Muscle layer of duodenum (tissue), 2 donors: ENCODE data around the gene SCD5.

ENCODE experiments used
- H3K27ac ChIP-seq: one replicate; pipeline ENCODE4 v1.7.0; 2013; ENCODE audit warnings: mild to moderate bottlenecking, low read length
- H3K27me3 ChIP-seq: one replicate; pipeline ENCODE4 v1.7.0; 2013; ENCODE audit warnings: low read depth, mild to moderate bottlenecking, control low read depth, low read length
- H3K36me3 ChIP-seq, 2 donors: one replicate each; pipeline ENCODE4 v1.7.0; 2013; ENCODE audit warnings: low read length in 2 of 2, control low read depth in 1 of 2, mild to moderate bottlenecking in 1 of 2; ENCODE audit not compliant: insufficient read depth in 2 of 2, control insufficient read depth in 1 of 2
- H3K4me1 ChIP-seq, 2 donors: one replicate each; pipeline ENCODE4 v1.7.0; 2013; ENCODE audit warnings: low read length in 2 of 2, mild to moderate bottlenecking in 2 of 2, control low read depth in 1 of 2, moderate library complexity in 1 of 2; ENCODE audit not compliant: insufficient read depth in 2 of 2, control insufficient read depth in 1 of 2
- H3K4me3 ChIP-seq, 2 donors: one replicate each; pipeline ENCODE4 v1.7.0; 2013; ENCODE audit warnings: low read length in 2 of 2, low read depth in 1 of 2, mild to moderate bottlenecking in 1 of 2
- H3K9me3 ChIP-seq, 2 donors: one replicate each; pipeline ENCODE4 v1.7.0; 2013; ENCODE audit warnings: low read length in 2 of 2, control low read depth in 1 of 2, mild to moderate bottlenecking in 1 of 2; ENCODE audit not compliant: control insufficient read depth in 1 of 2
- donor health status: healthy.

SCD5 gene

GRCh38 chr4:82811838-82812341 is 13.3 kb upstream of the SCD5 start:
- Histone ChIP-seq H3K36me3 (no peaks in the 10 kb centered on the region), H3K4me3 (no peak overlapping the region), H3K9me3 (no peaks in the 10 kb centered on the region), H3K27ac (no peak overlapping the region), H3K4me1 (peaks cover 0 to 5% of the 10 kb centered on the region in 2 donors), H3K27me3 (no peaks in the 10 kb centered on the region)

GRCh38 chr4:82811392-82811791 is 12.8 kb upstream of the SCD5 start:
- no peaks in the 10 kb centered on the region for H3K9me3 ChIP-seq
- no peaks in the 10 kb centered on the region for H3K27me3 ChIP-seq
- peaks cover 0 to 5% of the 10 kb centered on the region in 2 donors for H3K4me1 ChIP-seq
- H3K4me3 ChIP-seq, result no peak overlapping the region
- no peaks in the 10 kb centered on the region for H3K36me3 ChIP-seq
- H3K27ac ChIP-seq, result no peak overlapping the region

- Histone ChIP-seq H3K36me3 (no peaks in the 10 kb centered on the region), H3K4me1 (peaks cover 0 to 5% of the 10 kb centered on the region in 2 donors), H3K4me3 (no peak overlapping the region), H3K27me3 (no peaks in the 10 kb centered on the region), H3K9me3 (no peaks in the 10 kb centered on the region), H3K27ac (no peak overlapping the region)
Measured at GRCh38 chr4:82810176-82810575, 11.6 kb upstream of the SCD5 start.

- no peaks in the 10 kb centered on the region for H3K36me3 ChIP-seq
- H3K4me3 ChIP-seq, result no peak overlapping the region
- H3K9me3 ChIP-seq, result no peaks in the 10 kb centered on the region
- H3K27me3 ChIP-seq, result no peaks in the 10 kb centered on the region
- no peak overlapping the region for H3K27ac ChIP-seq
- H3K4me1 ChIP-seq, result peaks cover 0 to 5% of the 10 kb centered on the region in 2 donors
Measured at GRCh38 chr4:82809619-82810018, 11.0 kb upstream of the SCD5 start.

GRCh38 chr4:82803746-82804145 is 5.2 kb upstream of the SCD5 start:
- Histone ChIP-seq H3K4me3 (no peak overlapping the region), H3K27me3 (no peaks in the 10 kb centered on the region), H3K27ac (no peak overlapping the region), H3K36me3 (no peaks in the 10 kb centered on the region), H3K9me3 (no peaks in the 10 kb centered on the region), H3K4me1 (no peaks in the 10 kb centered on the region)

GRCh38 chr4:82802911-82803310 is 4.3 kb upstream of the SCD5 start:
- Histone ChIP-seq H3K36me3 (no peaks in the 10 kb centered on the region), H3K4me1 (no peaks in the 10 kb centered on the region), H3K9me3 (no peaks in the 10 kb centered on the region)

GRCh38 chr4:82801910-82802521 is 3.4 kb upstream of the SCD5 start:
- no peak overlapping the region for H3K27ac ChIP-seq
- H3K27me3 ChIP-seq, result no peaks in the 10 kb centered on the region
- H3K36me3 ChIP-seq, result no peaks in the 10 kb centered on the region
- no peaks in the 10 kb centered on the region for H3K9me3 ChIP-seq
- peaks cover 0 to 8% of the 10 kb centered on the region in 2 donors for H3K4me1 ChIP-seq
- H3K4me3 ChIP-seq, result no peak overlapping the region

More at GRCh38 chr4:82802911-82803310, 4.3 kb upstream of the SCD5 start:
- H3K27me3 ChIP-seq, result no peaks in the 10 kb centered on the region
- H3K27ac ChIP-seq, result no peak overlapping the region
- H3K4me3 ChIP-seq, result no peak overlapping the region

GRCh38 chr4:82799006-82799881 is 648 bp upstream of the SCD5 start:
- peak overlapping the region; percentile 29 for H3K27ac ChIP-seq
- peak overlapping the region; percentile 75 to 90 for H3K4me3 ChIP-seq
- no peaks in the 10 kb centered on the region for H3K9me3 ChIP-seq
- no peaks in the 10 kb centered on the region for H3K36me3 ChIP-seq
- H3K27me3 ChIP-seq, result no peaks in the 10 kb centered on the region
- H3K4me1 ChIP-seq, result peaks cover 0 to 16% of the 10 kb centered on the region in 2 donors

GRCh38 chr4:82797405-82798111 is 1.0 kb downstream of the SCD5 start:
- H3K9me3 ChIP-seq, result no peaks in the 10 kb centered on the region
- peaks cover 0 to 16% of the 10 kb centered on the region in 2 donors for H3K4me1 ChIP-seq
- no peak overlapping the region for H3K27ac ChIP-seq
- H3K4me3 ChIP-seq, result peak overlapping the region; percentile 57 to 90
- H3K36me3 ChIP-seq, result no peaks in the 10 kb centered on the region
- H3K27me3 ChIP-seq, result no peaks in the 10 kb centered on the region

GRCh38 chr4:82797040-82797404 is 1.6 kb downstream of the SCD5 start:
- no peak overlapping the region for H3K27ac ChIP-seq
- H3K4me1 ChIP-seq, result peaks cover 0 to 16% of the 10 kb centered on the region in 2 donors
- H3K4me3 ChIP-seq, result peak overlapping the region; percentile 57 to 90

More at GRCh38 chr4:82797040-82797404, 1.6 kb downstream of the SCD5 start:
- Histone ChIP-seq H3K9me3 (no peaks in the 10 kb centered on the region), H3K36me3 (no peaks in the 10 kb centered on the region), H3K27me3 (no peaks in the 10 kb centered on the region)
